ENCODE data around the gene KDM4C.

KDM4C gene

GRCh38 chr9:6864102-6864501, 106.3 kb downstream of the KDM4C start:
- DNase-seq (ENCODE audit: low read depth, low spot score) = no peak

GRCh38 chr9:6869081-6869948, 111.5 kb downstream of the KDM4C start:
- DNase-seq (ENCODE audit: low read depth, low spot score) = peak; percentile 22

- DNase-seq (ENCODE audit: low read depth, low spot score) = no peak
Observed at GRCh38 chr9:6870149-6870548, 112.4 kb downstream of the KDM4C start.

GRCh38 chr9:6870650-6871477, 113.1 kb downstream of the KDM4C start:
- DNase-seq (ENCODE audit: low read depth, low spot score) = no peak

- DNase-seq (ENCODE audit: low read depth, low spot score) = no peak
Observed at GRCh38 chr9:6873857-6874256, 116.1 kb downstream of the KDM4C start.

- no peak for DNase-seq (ENCODE audit: low read depth, low spot score)
Observed at GRCh38 chr9:6876195-6876894, 118.6 kb downstream of the KDM4C start.

- DNase-seq (ENCODE audit: low read depth, low spot score) = no peak
Observed at GRCh38 chr9:6877671-6878161, 119.9 kb downstream of the KDM4C start.

GRCh38 chr9:6880626-6881025, 122.9 kb downstream of the KDM4C start:
- DNase-seq (ENCODE audit: low read depth, low spot score) = no peak

GRCh38 chr9:6884101-6884500, 126.3 kb downstream of the KDM4C start:
- DNase-seq (ENCODE audit: low read depth, low spot score) = no peak

GRCh38 chr9:6884990-6885389, 127.2 kb downstream of the KDM4C start:
- DNase-seq (ENCODE audit: low read depth, low spot score) = no peak

- no peak for DNase-seq (ENCODE audit: low read depth, low spot score)
Observed at GRCh38 chr9:6887051-6887450, 129.3 kb downstream of the KDM4C start.

- no peak for DNase-seq (ENCODE audit: low read depth, low spot score)
Observed at GRCh38 chr9:6889868-6890267, 132.1 kb downstream of the KDM4C start.

GRCh38 chr9:6893350-6894131, 135.8 kb downstream of the KDM4C start:
- DNase-seq (ENCODE audit: low read depth, low spot score) = no peak

GRCh38 chr9:6894135-6894534, 136.4 kb downstream of the KDM4C start:
- DNase-seq (ENCODE audit: low read depth, low spot score) = no peak

- no peak for DNase-seq (ENCODE audit: low read depth, low spot score)
Observed at GRCh38 chr9:6895754-6896153, 138.0 kb downstream of the KDM4C start.

- DNase-seq (ENCODE audit: low read depth, low spot score) = no peak
Observed at GRCh38 chr9:6896562-6896961, 138.8 kb downstream of the KDM4C start.

- DNase-seq (ENCODE audit: low read depth, low spot score) = no peak
Observed at GRCh38 chr9:6897207-6897822, 139.5 kb downstream of the KDM4C start.

- DNase-seq (ENCODE audit: low read depth, low spot score) = no peak
Observed at GRCh38 chr9:6897898-6898302, 140.1 kb downstream of the KDM4C start.

GRCh38 chr9:6899274-6899673, 141.5 kb downstream of the KDM4C start:
- DNase-seq (ENCODE audit: low read depth, low spot score) = no peak

GRCh38 chr9:6900440-6900883, 142.7 kb downstream of the KDM4C start:
- DNase-seq (ENCODE audit: low read depth, low spot score) = no peak

GRCh38 chr9:6901180-6901579, 143.4 kb downstream of the KDM4C start:
- DNase-seq (ENCODE audit: low read depth, low spot score) = no peak
